Sigmoid colon (tissue), 7 donors: ENCODE results near the gene SCO2. TPM values are rescaled to one million over a fixed set of nuclear protein-coding genes. Genes with fewer than 3 reads are reported as not detected.
A peak's percentile ranks its signal among the peaks of the same experiment; 100 is the strongest.

Experiments used
- DNase-seq: peaks from one replicate; pipeline ENCODE4 v3.0.0-alpha.2; 2019
- H3K27ac ChIP-seq, 4 donors: fragments of 200-600 bp; sonication (generic); one replicate each; pipeline ENCODE4 v1.5.1; 2016 to 2019; ENCODE audit warnings: mild to moderate bottlenecking in 1 of 4
- H3K27me3 ChIP-seq, 3 donors: fragments of 200-600 bp; sonication (generic); one replicate each; pipeline ENCODE4 v1.5.1; 2019; ENCODE audit warnings: mild to moderate bottlenecking in 1 of 3
- H3K36me3 ChIP-seq, 4 donors: fragments of 200-600 bp; sonication (generic); one replicate each; pipeline ENCODE4 v1.5.1; 2016 to 2019
- H3K4me1 ChIP-seq, 4 donors: fragments of 200-600 bp; sonication (generic); one replicate each; pipeline ENCODE4 v1.5.1; 2017 to 2019
- H3K4me3 ChIP-seq, 4 donors: fragments of 200-600 bp; sonication (generic); one replicate each; pipeline ENCODE4 v1.5.1; 2017 to 2019; ENCODE audit warnings: mild to moderate bottlenecking in 2 of 4, moderate library complexity in 1 of 4
- H3K9me3 ChIP-seq, 4 donors: fragments of 200-600 bp in 3 of 4; sonication (generic) in 3 of 4; one replicate each; pipeline versions ENCODE4 v1.5.1 to v1.6.1; 2013 to 2019
- EP300 ChIP-seq, 4 donors: sonication (generic); formaldehyde crosslinking; IDR thresholded peaks; one replicate each; pipeline ENCODE4 v1.6.1; 2017; ENCODE audit warnings: antibody characterized with exemption in 4 of 4
- POLR2A ChIP-seq, 2 donors: fragments of 450-650 bp; IDR thresholded peaks; one replicate each; pipeline ENCODE4 v1.6.1; 2016; ENCODE audit warnings: antibody characterized with exemption in 2 of 2, mild to moderate bottlenecking in 2 of 2, moderate library complexity in 2 of 2
- POLR2AphosphoS5 ChIP-seq, 4 donors: sonication (generic); formaldehyde crosslinking; IDR thresholded peaks; one replicate each; pipeline ENCODE4 v1.6.1; 2017; ENCODE audit warnings: antibody characterized with exemption in 4 of 4
- WGBS, 2 donors: extraction: QIAGEN DNeasy Blood & Tissue Kit; methylation state at CpG; one replicate each; pipeline ENCODE4 v1.1.7; 2013; 5-methylcytosine and 5-hydroxymethylcytosine counted together
- intact Hi-C: fragments of 100-400 bp; cut with DNase I; formaldehyde crosslinking; loops from one replicate; pipeline ENCODE4 v1.15.1; 2023
- polyA plus RNA-seq, 3 donors: library from polyadenylated mRNA; stranded (reverse); fragments of 200-250 nt; gene quantifications; one replicate each; pipeline ENCODE4 v1.2.3, GENCODE V29; 2013
- total RNA-seq, 4 donors: library from RNA; depleted of rRNA; stranded (reverse); fragments of >200 nt; gene quantifications; one replicate each; pipeline ENCODE4 v1.1.0, GENCODE V29; 2016
- TF ChIP-seq, protein P1 (sequence below), 4 experiments: fragments of 450-650 bp in 3 of 4; fragments of 200-600 bp in 1 of 4; IDR thresholded peaks; one replicate each; pipeline ENCODE4 v1.5.1; 2016 to 2019; ENCODE audit warnings: antibody characterized with exemption in 4 of 4, mild to moderate bottlenecking in 3 of 4, moderate library complexity in 2 of 4
- donor health status: healthy with polysubstance abuse.
- donor health status: Bipolar disorder and iron deficiency.
- donor health status: healthy.

SCO2 gene
- total and polyA plus RNA-seq, 7 donors, result 1.3 to 5.4 (median 2.8) TPM; not detected in 1

DNA sequence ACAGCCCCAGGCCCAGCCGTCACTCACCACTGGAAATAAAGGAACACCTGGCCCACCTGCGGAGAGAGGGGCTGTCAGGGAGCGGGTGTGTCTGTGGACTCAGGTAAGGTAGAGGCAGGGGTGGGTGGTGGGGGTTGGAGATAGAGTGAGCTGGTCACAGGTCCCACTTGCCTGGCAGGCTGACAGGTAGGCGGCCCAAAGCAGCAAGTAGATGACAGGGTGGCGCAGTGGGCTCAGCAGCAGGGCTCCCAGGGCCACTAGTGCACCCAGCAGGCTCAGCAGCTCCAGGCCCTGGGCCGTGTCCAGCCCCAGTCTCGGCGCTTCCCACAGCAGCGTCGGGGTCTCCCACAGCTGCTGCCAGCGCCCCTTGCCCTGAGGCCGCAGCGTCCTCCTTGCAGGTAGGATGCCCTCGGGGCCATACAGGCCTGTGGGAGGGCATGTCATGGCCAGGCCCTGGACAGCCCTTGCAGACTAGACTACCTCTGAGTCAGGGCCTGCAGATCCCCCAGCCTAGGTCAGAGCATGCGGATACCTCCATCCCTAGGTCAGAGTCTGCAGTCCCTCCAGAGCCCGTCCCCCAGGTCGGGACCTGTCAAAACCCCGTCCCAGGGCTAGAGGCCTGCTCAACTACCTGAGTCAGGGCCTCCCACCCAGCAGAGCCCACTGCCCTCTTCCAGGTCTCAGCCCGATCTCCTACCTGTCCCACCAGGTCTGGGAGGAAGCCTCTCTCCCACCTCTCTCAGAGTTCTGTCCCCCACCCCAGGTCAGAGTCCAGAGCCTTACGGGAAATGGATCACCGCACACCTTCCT, 18.6 kb downstream of the SCO2 start:
- Histone ChIP-seq H3K9me3 (no peaks in the 10 kb centered on the region), H3K27ac (peak overlapping the region; percentile 88 to 94 (median 90)), H3K36me3 (peaks cover 20 to 36% (median 29%) of the 10 kb centered on the region in 4 donors), H3K4me1 (peaks cover 0 to 39% (median 24%) of the 10 kb centered on the region in 4 donors), H3K4me3 (peak overlapping the region; percentile 67 to 97 (median 96)), H3K27me3 (no peaks in the 10 kb centered on the region)
- peak; percentile 82 for DNase-seq
- 33 to 42% methylated on average over 21 of the region's 21 CpGs for WGBS, 2 donors
- intact Hi-C loops, result loop anchor here (2.0 to 5.0 kb wide), 3 partner anchors 32 to 265 kb away; partner anchors contain the start of gene SBF1
- TF ChIP-seq EP300 (IDR thresholded peaks at IDR 0.05) (no peak), POLR2A (IDR thresholded peaks at IDR 0.05) (no peak), POLR2AphosphoS5 (IDR thresholded peaks at IDR 0.05) (no peak)
- TF ChIP-seq, protein P1, sequence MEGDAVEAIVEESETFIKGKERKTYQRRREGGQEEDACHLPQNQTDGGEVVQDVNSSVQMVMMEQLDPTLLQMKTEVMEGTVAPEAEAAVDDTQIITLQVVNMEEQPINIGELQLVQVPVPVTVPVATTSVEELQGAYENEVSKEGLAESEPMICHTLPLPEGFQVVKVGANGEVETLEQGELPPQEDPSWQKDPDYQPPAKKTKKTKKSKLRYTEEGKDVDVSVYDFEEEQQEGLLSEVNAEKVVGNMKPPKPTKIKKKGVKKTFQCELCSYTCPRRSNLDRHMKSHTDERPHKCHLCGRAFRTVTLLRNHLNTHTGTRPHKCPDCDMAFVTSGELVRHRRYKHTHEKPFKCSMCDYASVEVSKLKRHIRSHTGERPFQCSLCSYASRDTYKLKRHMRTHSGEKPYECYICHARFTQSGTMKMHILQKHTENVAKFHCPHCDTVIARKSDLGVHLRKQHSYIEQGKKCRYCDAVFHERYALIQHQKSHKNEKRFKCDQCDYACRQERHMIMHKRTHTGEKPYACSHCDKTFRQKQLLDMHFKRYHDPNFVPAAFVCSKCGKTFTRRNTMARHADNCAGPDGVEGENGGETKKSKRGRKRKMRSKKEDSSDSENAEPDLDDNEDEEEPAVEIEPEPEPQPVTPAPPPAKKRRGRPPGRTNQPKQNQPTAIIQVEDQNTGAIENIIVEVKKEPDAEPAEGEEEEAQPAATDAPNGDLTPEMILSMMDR (IDR thresholded peaks at IDR 0.05), result no peak

GRCh38 chr22:50505776-50506610, 19.4 kb downstream of the SCO2 start:
- TF ChIP-seq, protein P1 (IDR thresholded peaks at IDR 0.05), result no peak
- H3K4me3 ChIP-seq, result peak overlapping the region; percentile 67 to 97 (median 96)
- H3K9me3 ChIP-seq, result no peaks in the 10 kb centered on the region
- WGBS, 2 donors, result 92 to 94% methylated on average over 41 of the region's 41 CpGs
- H3K4me1 ChIP-seq, result peaks cover 0 to 39% (median 24%) of the 10 kb centered on the region in 4 donors
- intact Hi-C loops, result loop anchor here (2.0 to 5.0 kb wide), 3 partner anchors 31 to 264 kb away; partner anchors contain the start of gene SBF1
- H3K27me3 ChIP-seq, result no peaks in the 10 kb centered on the region
- peak; percentile 66 for DNase-seq
- peaks cover 20 to 36% (median 29%) of the 10 kb centered on the region in 4 donors for H3K36me3 ChIP-seq
- no peak overlapping the region for H3K27ac ChIP-seq

DNA sequence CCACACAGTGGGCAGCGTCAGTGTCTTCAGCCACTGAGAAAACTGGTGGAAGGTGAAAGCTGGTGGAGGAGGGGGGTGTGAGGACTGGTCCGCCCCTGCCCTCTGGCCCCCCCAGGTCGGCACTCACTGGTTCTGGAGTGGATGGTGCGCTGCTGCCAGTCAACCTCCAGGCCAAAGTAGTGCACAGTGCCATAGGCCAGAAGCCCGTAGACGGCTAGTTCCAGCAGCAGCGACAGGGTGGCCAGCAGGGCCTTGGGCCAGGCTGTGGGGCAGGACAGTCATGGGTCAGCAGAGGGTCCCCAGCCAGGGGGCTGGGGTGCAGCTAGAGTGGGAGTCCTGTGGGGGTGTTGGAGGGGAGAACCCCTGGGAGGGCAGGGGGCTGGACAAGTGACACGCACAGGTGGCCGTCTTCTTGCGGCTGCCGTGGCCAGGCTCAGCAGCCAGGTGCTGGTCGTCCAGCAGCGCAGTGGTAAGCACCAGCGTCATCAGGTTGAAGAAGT, 20.1 kb downstream of the SCO2 start:
- Histone ChIP-seq H3K4me3 (no peak overlapping the region), H3K27me3 (no peaks in the 10 kb centered on the region), H3K9me3 (no peaks in the 10 kb centered on the region), H3K36me3 (peaks cover 20 to 36% (median 29%) of the 10 kb centered on the region in 4 donors), H3K4me1 (peaks cover 0 to 39% (median 24%) of the 10 kb centered on the region in 4 donors), H3K27ac (no peak overlapping the region)
- intact Hi-C loops, result loop anchor here (5.0 kb wide), 2 partner anchors 158 to 263 kb away; no protein-coding TSS in a partner anchor
- TF ChIP-seq, protein P1 (IDR thresholded peaks at IDR 0.05), result no peak
- no peak for TF ChIP-seq POLR2A (IDR thresholded peaks at IDR 0.05)
- no peak for TF ChIP-seq POLR2AphosphoS5 (IDR thresholded peaks at IDR 0.05)
- TF ChIP-seq EP300 (IDR thresholded peaks at IDR 0.05), result no peak
- no peak for DNase-seq
- WGBS, 2 donors, result 94 to 96% methylated on average over 14 of the region's 14 CpGs

DNA sequence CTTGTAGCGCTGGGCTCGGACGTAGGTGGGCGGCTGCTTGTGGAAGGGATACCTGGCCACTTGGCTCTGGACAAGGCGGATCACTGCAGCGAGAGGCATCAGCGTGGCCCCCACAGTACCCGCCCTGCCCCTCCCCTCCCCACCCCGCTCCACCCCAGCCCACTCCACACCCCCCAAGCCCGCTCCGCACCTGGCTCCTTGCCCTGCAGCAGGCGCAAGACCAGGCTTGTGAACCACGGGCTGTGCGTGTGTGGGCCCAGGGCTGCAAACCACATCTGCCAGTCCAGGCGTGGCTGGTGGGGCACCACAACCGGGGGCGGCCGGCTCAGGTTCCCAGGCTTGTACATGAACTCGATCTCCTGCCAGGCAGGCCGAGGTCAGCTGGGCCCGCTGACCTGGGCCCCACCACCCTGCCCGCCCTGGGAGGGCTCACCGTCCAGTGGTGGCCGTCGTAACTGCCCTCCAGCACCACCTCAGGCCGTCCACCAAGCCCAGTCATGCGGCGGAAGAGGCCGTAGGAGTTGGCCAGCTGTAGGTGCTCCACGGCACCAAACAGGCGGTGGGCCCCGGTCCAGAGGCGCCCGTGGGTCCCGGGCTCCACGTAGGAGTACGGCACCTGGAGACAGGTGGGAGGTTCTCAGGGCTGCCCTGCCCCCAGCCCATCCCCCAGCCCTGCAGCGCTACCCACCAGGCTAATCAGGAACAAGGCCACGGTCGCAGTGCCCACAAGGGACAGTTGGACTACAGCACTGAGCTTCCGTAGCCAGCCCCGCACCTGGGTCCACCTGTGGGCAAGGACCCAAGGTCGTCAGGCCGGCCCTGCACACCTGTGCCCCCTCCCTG, 20.8 kb downstream of the SCO2 start:
- Histone ChIP-seq H3K9me3 (no peaks in the 10 kb centered on the region), H3K36me3 (peaks cover 20 to 36% (median 29%) of the 10 kb centered on the region in 4 donors), H3K4me1 (peaks cover 0 to 33% (median 24%) of the 10 kb centered on the region in 4 donors), H3K4me3 (no peak overlapping the region), H3K27me3 (no peaks in the 10 kb centered on the region), H3K27ac (no peak overlapping the region)
- WGBS, 2 donors, result 94% methylated on average over 44 of the region's 44 CpGs
- no peak for DNase-seq
- intact Hi-C loops, result loop anchor here (5.0 kb wide), 2 partner anchors 157 to 262 kb away; no protein-coding TSS in a partner anchor
- TF ChIP-seq, protein P1 (IDR thresholded peaks at IDR 0.05), result no peak
- no peak for TF ChIP-seq POLR2A (IDR thresholded peaks at IDR 0.05)
- no peak for TF ChIP-seq EP300 (IDR thresholded peaks at IDR 0.05)
- TF ChIP-seq POLR2AphosphoS5 (IDR thresholded peaks at IDR 0.05), result no peak
